ENCODE results near the gene MAP1LC3B. TPM values are rescaled to one million over a fixed set of nuclear protein-coding genes. Genes with fewer than 3 reads are reported as not detected.

The MAP1LC3B gene
- total and polyA plus RNA-seq, 2 experiments from 2014 or later, result 43.9 to 226 TPM

- Histone ChIP-seq H3K4me2 (ENCODE audit: unreplicated experiment) (no peak overlapping the region), H3F3A (ENCODE audit: insufficient read depth) (peaks cover 16% of the 10 kb centered on the region), H3K79me2 (ENCODE audit: insufficient read depth) (peaks cover 43% of the 10 kb centered on the region), H3K36me3 (ENCODE audit: low read depth) (no peaks in the 10 kb centered on the region), H3K27me3 (replicated peaks; ENCODE audit: insufficient read depth) (no peaks in the 10 kb centered on the region), H3K9ac (no peak overlapping the region), H3K9me3 (ENCODE audit: low read depth) (no peaks in the 10 kb centered on the region), H3K4me1 (ENCODE audit: insufficient read depth) (peaks cover 15% of the 10 kb centered on the region), H3K27ac (no peak overlapping the region), H2AFZ (no peak overlapping the region), H3K9me2 (ENCODE audit: insufficient read depth) (no peaks in the 10 kb centered on the region), H3K4me3 (no peak overlapping the region), H4K20me1 (ENCODE audit: insufficient read depth) (no peaks in the 10 kb centered on the region)
- no peak for DNase-seq
- in situ Hi-C loops (cut with MboI), result no loop called here
- TF ChIP-seq EZH2phosphoT487 (IDR thresholded peaks at IDR 0.05; ENCODE audit: insufficient read depth, low read depth), result no peak
- no peak for TF ChIP-seq EZH2 (IDR thresholded peaks at IDR 0.05; ENCODE audit: insufficient read depth, poor library complexity, severe bottlenecking)
- 89 to 90% methylated on average over 13 of the region's 13 CpGs for WGBS, 2 experiments (ENCODE audit: low coverage in 1 of 2, low lambda C conversion rate in 2 of 2, missing lambda C conversion rate in 2 of 2)
Observed at GRCh38 chr16:87347932-87348615, 44.1 kb upstream of the MAP1LC3B start.

DNA sequence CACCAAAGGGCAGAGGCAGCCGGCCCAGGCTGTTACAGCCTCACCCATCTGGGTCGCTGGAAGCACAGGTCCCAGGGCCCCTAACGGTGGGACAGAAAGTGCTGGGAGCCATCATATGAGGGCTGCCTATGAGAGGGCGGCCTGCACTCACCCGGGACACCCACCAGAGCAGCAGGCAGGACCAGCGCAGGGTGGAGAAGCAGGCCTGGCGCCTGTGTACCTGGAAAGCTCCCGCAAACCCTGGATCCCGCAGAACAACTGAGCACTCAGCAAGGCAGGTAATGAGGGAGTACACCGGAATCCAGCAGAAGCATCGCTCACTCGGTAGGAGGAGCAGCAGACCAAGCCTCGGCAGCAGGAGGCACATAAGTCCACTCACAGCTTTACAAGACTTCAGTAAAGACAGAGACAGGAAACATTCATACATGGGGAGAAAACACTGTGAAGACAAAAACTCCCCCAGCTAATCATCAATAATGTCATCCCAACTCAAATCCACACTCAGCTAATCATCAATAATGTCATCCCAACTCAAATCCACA lies 43.4 kb upstream of the MAP1LC3B start:
- no peak for TF ChIP-seq EZH2phosphoT487 (IDR thresholded peaks at IDR 0.05; ENCODE audit: insufficient read depth, low read depth)
- TF ChIP-seq EZH2 (IDR thresholded peaks at IDR 0.05; ENCODE audit: insufficient read depth, poor library complexity, severe bottlenecking), result no peak
- H3K79me2 ChIP-seq (ENCODE audit: insufficient read depth), result peaks cover 43% of the 10 kb centered on the region
- no peaks in the 10 kb centered on the region for H3K9me3 ChIP-seq (ENCODE audit: low read depth)
- H3K4me3 ChIP-seq, result no peak overlapping the region
- 94 to 95% methylated on average over 13 of the region's 13 CpGs for WGBS, 2 experiments (ENCODE audit: low coverage in 1 of 2, low lambda C conversion rate in 2 of 2, missing lambda C conversion rate in 2 of 2)
- no peak overlapping the region for H3K27ac ChIP-seq
- DNase-seq, result no peak
- no peaks in the 10 kb centered on the region for H4K20me1 ChIP-seq (ENCODE audit: insufficient read depth)
- no peak overlapping the region for H3K9ac ChIP-seq
- H3K27me3 ChIP-seq (replicated peaks; ENCODE audit: insufficient read depth), result no peaks in the 10 kb centered on the region
- H3F3A ChIP-seq (ENCODE audit: insufficient read depth), result peaks cover 16% of the 10 kb centered on the region
- H3K36me3 ChIP-seq (ENCODE audit: low read depth), result no peaks in the 10 kb centered on the region
- H3K4me2 ChIP-seq (ENCODE audit: unreplicated experiment), result no peak overlapping the region
- in situ Hi-C loops (cut with MboI), result no loop called here
- H3K9me2 ChIP-seq (ENCODE audit: insufficient read depth), result no peaks in the 10 kb centered on the region
- no peak overlapping the region for H2AFZ ChIP-seq
- H3K4me1 ChIP-seq (ENCODE audit: insufficient read depth), result peaks cover 15% of the 10 kb centered on the region

GRCh38 chr16:87350031-87350430 lies 42.1 kb upstream of the MAP1LC3B start:
- H3K4me2 ChIP-seq (ENCODE audit: unreplicated experiment), result no peak overlapping the region
- no peak overlapping the region for H2AFZ ChIP-seq
- TF ChIP-seq EZH2phosphoT487 (IDR thresholded peaks at IDR 0.05; ENCODE audit: insufficient read depth, low read depth) (no peak), EZH2 (IDR thresholded peaks at IDR 0.05; ENCODE audit: insufficient read depth, poor library complexity, severe bottlenecking) (no peak)
- no peaks in the 10 kb centered on the region for H3K27me3 ChIP-seq (replicated peaks; ENCODE audit: insufficient read depth)
- H3K9ac ChIP-seq, result no peak overlapping the region
- H3K4me3 ChIP-seq, result no peak overlapping the region
- H3K36me3 ChIP-seq (ENCODE audit: low read depth), result no peaks in the 10 kb centered on the region
- no peaks in the 10 kb centered on the region for H4K20me1 ChIP-seq (ENCODE audit: insufficient read depth)
- H3K9me2 ChIP-seq (ENCODE audit: insufficient read depth), result no peaks in the 10 kb centered on the region
- in situ Hi-C loops (cut with MboI), result no loop called here
- H3K27ac ChIP-seq, result no peak overlapping the region
- peaks cover 50% of the 10 kb centered on the region for H3K79me2 ChIP-seq (ENCODE audit: insufficient read depth)
- peaks cover 15% of the 10 kb centered on the region for H3K4me1 ChIP-seq (ENCODE audit: insufficient read depth)
- DNase-seq, result no peak
- no peaks in the 10 kb centered on the region for H3K9me3 ChIP-seq (ENCODE audit: low read depth)
- H3F3A ChIP-seq (ENCODE audit: insufficient read depth), result peaks cover 16% of the 10 kb centered on the region
- WGBS, 2 experiments (ENCODE audit: low coverage in 1 of 2, low lambda C conversion rate in 2 of 2, missing lambda C conversion rate in 2 of 2), result 68 to 69% methylated on average over 8 of the region's 8 CpGs

DNA sequence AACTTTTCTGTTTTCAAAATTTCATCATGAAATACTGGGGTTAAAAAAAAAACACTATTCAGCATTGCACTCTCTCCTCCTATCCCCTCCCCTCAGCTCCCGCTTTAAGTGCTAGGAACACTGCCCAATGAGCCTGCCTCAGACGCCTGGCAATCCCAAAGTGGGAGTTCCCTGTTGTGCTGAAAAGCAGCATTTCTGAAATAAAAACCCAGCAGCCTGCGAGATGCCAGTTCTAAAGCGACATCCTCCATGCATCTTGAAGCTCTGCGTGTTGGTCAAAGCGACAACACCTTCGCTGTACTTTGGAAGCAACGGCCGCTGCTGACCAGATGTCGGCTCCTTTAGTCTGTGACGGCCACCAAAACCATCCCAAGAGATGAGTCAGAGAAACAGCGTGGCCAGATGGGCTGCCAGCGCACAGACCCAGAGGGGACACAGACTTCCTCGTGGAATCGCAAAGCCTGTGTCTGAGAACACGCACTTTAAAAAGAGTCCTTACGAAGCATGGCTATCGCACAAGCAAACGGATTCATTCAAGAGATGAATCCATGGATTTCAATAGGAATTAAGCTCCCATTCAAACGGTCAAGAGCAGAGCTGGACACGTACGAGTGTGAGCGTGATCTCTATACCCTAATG lies 41.3 kb upstream of the MAP1LC3B start:
- Histone ChIP-seq H3K27ac (peak overlapping the region; percentile 38), H3K9me2 (ENCODE audit: insufficient read depth) (no peaks in the 10 kb centered on the region), H3K36me3 (ENCODE audit: low read depth) (no peaks in the 10 kb centered on the region), H3K9ac (peak overlapping the region; percentile 55), H4K20me1 (ENCODE audit: insufficient read depth) (no peaks in the 10 kb centered on the region), H3K4me1 (ENCODE audit: insufficient read depth) (peaks cover 15% of the 10 kb centered on the region), H3K4me2 (ENCODE audit: unreplicated experiment) (peak overlapping the region; percentile 73), H2AFZ (peak overlapping the region; percentile 51), H3K9me3 (ENCODE audit: low read depth) (no peaks in the 10 kb centered on the region), H3K27me3 (replicated peaks; ENCODE audit: insufficient read depth) (no peaks in the 10 kb centered on the region), H3K4me3 (peak overlapping the region; percentile 53), H3K79me2 (ENCODE audit: insufficient read depth) (peaks cover 50% of the 10 kb centered on the region), H3F3A (ENCODE audit: insufficient read depth) (peaks cover 16% of the 10 kb centered on the region)
- no peak for TF ChIP-seq EZH2phosphoT487 (IDR thresholded peaks at IDR 0.05; ENCODE audit: insufficient read depth, low read depth)
- TF ChIP-seq EZH2 (IDR thresholded peaks at IDR 0.05; ENCODE audit: insufficient read depth, poor library complexity, severe bottlenecking), result no peak
- in situ Hi-C loops (cut with MboI), result no loop called here
- 8% methylated on average over 23 of the region's 23 CpGs for WGBS, 2 experiments (ENCODE audit: low coverage in 1 of 2, low lambda C conversion rate in 2 of 2, missing lambda C conversion rate in 2 of 2)
- DNase-seq, result peak; percentile 80

Measured in GM23248 (cell line).